ENCODE measurements around the gene MFAP5. TPM values are rescaled to one million over a fixed set of nuclear protein-coding genes. Genes with fewer than 3 reads are reported as not detected.

Gene MFAP5
- total RNA-seq, 1 experiment from 2014 or later = 0.61 TPM

DNA sequence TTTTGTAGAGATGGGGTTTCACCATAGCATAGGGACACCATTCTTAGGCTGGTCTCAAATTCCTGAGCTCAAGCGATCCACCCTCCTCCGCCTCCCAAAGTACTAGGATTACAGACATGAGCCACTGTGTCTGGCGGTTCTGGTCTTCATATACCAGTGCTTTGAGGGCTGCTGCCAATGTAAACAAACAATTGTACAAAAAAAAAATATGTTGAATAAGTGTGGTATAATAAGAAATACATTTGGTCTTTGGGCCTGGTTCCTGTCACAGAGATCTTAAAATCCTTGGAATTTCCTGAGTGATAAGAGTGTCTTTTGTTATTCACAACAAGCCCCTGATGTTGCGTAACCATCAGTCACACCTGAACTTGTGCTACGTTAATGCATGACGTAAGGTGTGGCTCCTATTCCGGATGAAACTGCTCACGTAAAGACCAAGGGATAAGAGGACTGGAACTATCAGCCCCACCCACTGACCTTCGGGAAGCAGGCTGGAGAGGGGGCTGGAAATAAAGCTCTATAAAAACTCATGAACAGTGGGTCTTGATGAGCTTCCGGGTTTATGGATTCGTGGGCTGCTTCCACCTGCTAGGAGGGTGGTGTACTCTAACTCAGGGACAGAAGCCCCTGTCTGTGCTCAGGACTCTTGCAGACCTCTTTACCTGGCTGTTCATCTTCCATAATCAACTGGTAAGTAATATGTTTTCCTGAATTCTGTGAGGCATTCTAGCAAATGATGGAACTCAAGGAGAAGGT, 18.7 kb upstream of the MFAP5 start:
- DNase-seq = peak; percentile 36 to 58
- ChIA-PET CTCF (interaction anchor here (1.0 to 1.4 kb wide), 8 partner anchors 24 to 368 kb away, joined by 3 to 11 read pairs (median 6); partner anchors contain the start of gene M6PR), POLR2A (no interaction called here)
- Mint-ChIP-seq H3K36me3 (ENCODE audit: insufficient read depth, unreplicated experiment) (no peaks in the 10 kb centered on the region), H3K4me1 (ENCODE audit: low read depth, unreplicated experiment) (peaks cover 7% of the 10 kb centered on the region), H3K27me3 (ENCODE audit: insufficient read depth, unreplicated experiment) (peaks cover 14% of the 10 kb centered on the region), H3K27ac (ENCODE audit: unreplicated experiment) (no peak overlapping the region), H3K4me3 (ENCODE audit: unreplicated experiment) (peak overlapping the region; percentile 41), H3K9me3 (ENCODE audit: unreplicated experiment) (no peaks in the 10 kb centered on the region)
- no peaks in the 10 kb centered on the region for H3K9me3 ChIP-seq
- BruUV-seq (replicated peaks) = TSS peak; percentile 86
- intact Hi-C loops (cut with micrococcal nuclease; ENCODE audit: unreplicated experiment) = no loop called here
- TF ChIP-seq CTCF (IDR thresholded peaks at IDR 0.05; ENCODE audit: insufficient read depth in 1 of 2, low read depth in 1 of 2, low read length in 1 of 2, severe bottlenecking in 1 of 2, unreplicated experiment in 1 of 2) = no peak
- H3K36me3 ChIP-seq (ENCODE audit: control insufficient read depth, insufficient read depth, low read length) = no peaks in the 10 kb centered on the region
- no peaks in the 10 kb centered on the region for H3K27me3 ChIP-seq (replicated peaks; ENCODE audit: control insufficient read depth, insufficient read depth, low read length)
- peaks cover 8% of the 10 kb centered on the region; the same call in 1 of the 2 replicates for H3K4me1 ChIP-seq
- H3K4me3 ChIP-seq (ENCODE audit: low read depth, low read length) = no peak overlapping the region

- H3K4me1 ChIP-seq = peaks cover 8% of the 10 kb centered on the region; the same call in 1 of the 2 replicates
- Mint-ChIP-seq H3K27me3 (ENCODE audit: insufficient read depth, unreplicated experiment) (peaks cover 13% of the 10 kb centered on the region), H3K4me3 (ENCODE audit: unreplicated experiment) (no peak overlapping the region), H3K36me3 (ENCODE audit: insufficient read depth, unreplicated experiment) (no peaks in the 10 kb centered on the region), H3K27ac (ENCODE audit: unreplicated experiment) (no peak overlapping the region), H3K9me3 (ENCODE audit: unreplicated experiment) (no peaks in the 10 kb centered on the region), H3K4me1 (ENCODE audit: low read depth, unreplicated experiment) (peaks cover 7% of the 10 kb centered on the region)
- H3K36me3 ChIP-seq (ENCODE audit: control insufficient read depth, insufficient read depth, low read length) = no peaks in the 10 kb centered on the region
- intact Hi-C loops (cut with micrococcal nuclease; ENCODE audit: unreplicated experiment) = no loop called here
- ChIA-PET POLR2A (no interaction called here), CTCF (interaction anchor here (1.2 to 1.3 kb wide), 2 partner anchors 269 to 358 kb away, joined by 3 to 4 read pairs; partner anchors contain the start of gene M6PR)
- no peaks in the 10 kb centered on the region for H3K27me3 ChIP-seq (replicated peaks; ENCODE audit: control insufficient read depth, insufficient read depth, low read length)
- TF ChIP-seq CTCF (IDR thresholded peaks at IDR 0.05; ENCODE audit: insufficient read depth in 1 of 2, low read depth in 1 of 2, low read length in 1 of 2, severe bottlenecking in 1 of 2, unreplicated experiment in 1 of 2) = no peak
- H3K4me3 ChIP-seq (ENCODE audit: low read depth, low read length) = no peak overlapping the region
- no peak for DNase-seq
- no TSS peak for BruUV-seq (replicated peaks)
- H3K9me3 ChIP-seq = no peaks in the 10 kb centered on the region
Observed at GRCh38 chr12:8680533-8680932, 17.9 kb upstream of the MFAP5 start.

DNA sequence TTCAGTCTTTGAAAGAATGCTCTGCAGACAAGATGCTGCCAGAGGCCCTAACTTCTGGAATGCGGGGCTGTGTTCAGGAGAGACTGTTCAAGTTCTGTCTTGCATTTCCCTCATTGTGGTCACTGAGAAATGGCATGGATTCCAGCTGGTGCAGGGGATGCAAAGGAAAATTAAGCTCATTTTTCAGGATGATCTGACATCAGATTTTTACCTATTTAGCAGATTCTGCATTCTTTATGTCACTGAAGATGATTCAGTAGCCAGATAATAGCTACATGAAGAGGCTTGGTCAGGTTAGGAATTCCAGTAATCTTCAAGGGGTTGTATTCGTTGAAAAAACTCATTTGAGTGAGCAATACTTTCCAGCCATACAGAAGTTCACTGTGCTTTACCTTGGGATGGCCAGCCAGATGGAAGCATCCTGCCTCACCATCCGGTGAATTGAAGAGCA, 16.1 kb upstream of the MFAP5 start:
- H3K27me3 ChIP-seq (replicated peaks; ENCODE audit: control insufficient read depth, insufficient read depth, low read length) = no peaks in the 10 kb centered on the region
- intact Hi-C loops (cut with micrococcal nuclease; ENCODE audit: unreplicated experiment) = no loop called here
- no peak for TF ChIP-seq CTCF (IDR thresholded peaks at IDR 0.05; ENCODE audit: insufficient read depth in 1 of 2, low read depth in 1 of 2, low read length in 1 of 2, severe bottlenecking in 1 of 2, unreplicated experiment in 1 of 2)
- POLR2A ChIA-PET = no interaction called here
- BruUV-seq (replicated peaks) = no TSS peak
- H3K27me3 Mint-ChIP-seq (ENCODE audit: insufficient read depth, unreplicated experiment) = peaks cover 10% of the 10 kb centered on the region
- H3K36me3 ChIP-seq (ENCODE audit: control insufficient read depth, insufficient read depth, low read length) = no peaks in the 10 kb centered on the region
- no peaks in the 10 kb centered on the region for H3K9me3 ChIP-seq
- H3K4me3 Mint-ChIP-seq (ENCODE audit: unreplicated experiment) = no peak overlapping the region
- H3K4me1 ChIP-seq = peaks cover 8% of the 10 kb centered on the region; the same call in 1 of the 2 replicates
- H3K9me3 Mint-ChIP-seq (ENCODE audit: unreplicated experiment) = no peaks in the 10 kb centered on the region
- H3K27ac Mint-ChIP-seq (ENCODE audit: unreplicated experiment) = no peak overlapping the region
- peaks cover 7% of the 10 kb centered on the region for H3K4me1 Mint-ChIP-seq (ENCODE audit: low read depth, unreplicated experiment)
- no peaks in the 10 kb centered on the region for H3K36me3 Mint-ChIP-seq (ENCODE audit: insufficient read depth, unreplicated experiment)
- DNase-seq = peak in 1 of 2 experiments; percentile 48
- CTCF ChIA-PET = interaction anchor here (0.6 to 0.7 kb wide), 3 partner anchors 19 to 418 kb away, joined by 3 to 5 read pairs (median 3); partner anchors contain the start of gene RIMKLB
- no peak overlapping the region for H3K4me3 ChIP-seq (ENCODE audit: low read depth, low read length)
